K562 (cell line): ENCODE measurements around the gene BCAN. TPM values are rescaled to one million over a fixed set of nuclear protein-coding genes. Genes with fewer than 3 reads are reported as not detected.

Source experiments
- ATF1 ChIP-seq, 2 experiments: fragments of 450-650 bp in 1 of 2; IDR thresholded peaks; 2 replicates each; pipeline ENCODE4 v1.6.1; 2016; ENCODE audit warnings: missing compliant biosample characterization in 1 of 2, missing genetic modification characterization in 1 of 2
- CXXC5 ChIP-seq: fragments of 250-450 bp; sonication (Bioruptor Pico); IDR thresholded peaks from 2 replicates; pipeline ENCODE4 v1.8.0; 2022; ENCODE audit warnings: inconsistent platforms, mild to moderate bottlenecking, moderate library complexity
- HNRNPK ChIP-seq: fragments of 200-400 bp; formaldehyde crosslinking; IDR thresholded peaks from one replicate; pipeline ENCODE4 v1.6.1; 2018; ENCODE audit warnings: mild to moderate bottlenecking, low read depth, low read length; ENCODE audit not compliant: poor library complexity, severe bottlenecking
- JUN ChIP-seq, 2 experiments: sonication (generic) in 1 of 2; formaldehyde crosslinking in 1 of 2; IDR thresholded peaks; 2 replicates each; pipeline versions ENCODE4 v1.6.1 to v1.8.0; 2012 to 2022; ENCODE audit warnings: borderline replicate concordance in 2 of 2, mild to moderate bottlenecking in 2 of 2, improper control_type of control experiment in 1 of 2, low read depth in 1 of 2, low read length in 1 of 2, missing genetic modification reagents in 1 of 2
- KDM2B ChIP-seq: fragments of 250-450 bp; sonication (Bioruptor Pico); IDR thresholded peaks from 2 replicates; pipeline ENCODE4 v1.8.0; 2021; ENCODE audit warnings: mild to moderate bottlenecking, moderate library complexity
- MEIS2 ChIP-seq: fragments of 450-650 bp; IDR thresholded peaks from 2 replicates; pipeline ENCODE4 v1.6.1; 2014; ENCODE audit warnings: mild to moderate bottlenecking; ENCODE audit not compliant: partially characterized antibody
- NCOA4 ChIP-seq: fragments of 450-650 bp; IDR thresholded peaks from 2 replicates; pipeline ENCODE4 v1.6.1; 2018; ENCODE audit warnings: mild to moderate bottlenecking; ENCODE audit not compliant: partially characterized antibody
- NR0B1 ChIP-seq: fragments of 450-650 bp; IDR thresholded peaks from one replicate; pipeline ENCODE4 v1.6.1; 2018; ENCODE audit warnings: mild to moderate bottlenecking, moderate library complexity; ENCODE audit not compliant: partially characterized antibody
- NRF1 ChIP-seq, 2 experiments: fragments of 450-650 bp; IDR thresholded peaks in 1 of 2; conservative IDR thresholded peaks in 1 of 2; 2 replicates each; pipeline ENCODE4 v1.6.1; 2014; ENCODE audit warnings: mild to moderate bottlenecking in 2 of 2
- SIN3A ChIP-seq, 2 experiments: fragments of 150-350 bp in 1 of 2; IDR thresholded peaks; 2 replicates each; pipeline ENCODE4 v1.6.1; 2011 to 2016; ENCODE audit warnings: borderline replicate concordance in 2 of 2, low read depth in 2 of 2, low read length in 2 of 2, mild to moderate bottlenecking in 2 of 2, moderate library complexity in 2 of 2; ENCODE audit not compliant: control insufficient read depth in 1 of 2
- ZBTB40 ChIP-seq, 2 experiments: fragments of 450-650 bp in 1 of 2; sonication (generic) in 1 of 2; formaldehyde crosslinking in 1 of 2; IDR thresholded peaks; 2 replicates each; pipeline versions ENCODE4 v1.7.1 to v1.9.0; 2016 to 2022; ENCODE audit warnings: inconsistent platforms in 1 of 2, mild to moderate bottlenecking in 1 of 2, missing genetic modification reagents in 1 of 2
- ZNF41 ChIP-seq: fragments of 250-450 bp; sonication (Bioruptor Pico); conservative IDR thresholded peaks from 2 replicates; pipeline ENCODE4 v1.4.0; 2020; ENCODE audit warnings: mild to moderate bottlenecking
- ZNF511 ChIP-seq: sonication (generic); formaldehyde crosslinking; IDR thresholded peaks from 2 replicates; pipeline ENCODE4 v1.8.0; 2022; ENCODE audit warnings: mild to moderate bottlenecking, missing genetic modification reagents
- polyA plus RNA-seq, 8 experiments: library from polyadenylated mRNA; depleted of rRNA in 4 of 8; stranded (reverse) in 5 of 8; unstranded in 3 of 8; fragments of >200 nt; fragmentation: Nextera tagmentation in 2 of 8; fragmentation: Illumina TruSeq in 1 of 8; extraction: Ambion mirVana in 2 of 8; extraction: Trizol in 1 of 8; gene quantifications; 2 replicates each; pipeline versions ENCODE4 v1.2.1 to v1.2.3, GENCODE V29; 2011 to 2014; ENCODE audit warnings: inconsistent platforms in 1 of 8, missing spikeins in 1 of 8
- total RNA-seq, 7 experiments: library from RNA; depleted of rRNA in 6 of 7; stranded (reverse); fragments of >200 nt in 6 of 7; fragmentation: Illumina TruSeq in 2 of 7; extraction: Trizol in 2 of 7; gene quantifications; 2 replicates each; pipeline versions ENCODE4 v1.2.1 to v1.2.3, GENCODE V29; 2011 to 2021; ENCODE audit warnings: low replicate concordance in 1 of 7

BCAN gene
- total and polyA plus RNA-seq, 9 of the 15 experiments (the other 6 are each of a cell fraction or from before 2014, with no cell fraction given) = 0.04 to 0.33 (median 0.14) TPM; not detected in 5

- TF ChIP-seq ATF1 (CRISPR knock-in tag; IDR thresholded peaks at IDR 0.05) (no peak), ATF1 (tag; IDR thresholded peaks at IDR 0.05) (peak; percentile 58), ZNF41 (CRISPR knock-in tag) (no peak; the same call in 1 of the 2 replicates), KDM2B (no peak), SIN3A (IDR thresholded peaks at IDR 0.05; ENCODE audit: borderline replicate concordance in 2 of 2, control insufficient read depth in 1 of 2, low read depth in 2 of 2, low read length in 2 of 2) (peak; percentile 97 to 99), JUN (IDR thresholded peaks at IDR 0.05; ENCODE audit: borderline replicate concordance, low read depth, low read length) (peak; percentile 72; the same call in 1 of the 2 replicates), JUN (CRISPR knock-in tag; IDR thresholded peaks at IDR 0.05; ENCODE audit: borderline replicate concordance) (no peak), MEIS2 (no peak), HNRNPK (no peak), ZBTB40 (IDR thresholded peaks at IDR 0.05) (peak; percentile 90), ZBTB40 (CRISPR knock-in tag; IDR thresholded peaks at IDR 0.05) (no peak), NR0B1 (no peak), CXXC5 (CRISPR knock-in tag) (peak; percentile 56), NRF1 (conservative IDR thresholded peaks at IDR 0.05 in 1 of 2, IDR thresholded peaks at IDR 0.05 in 1 of 2) (no peak), ZNF511 (CRISPR knock-in tag) (no peak), NCOA4 (no peak)
These were observed 40.6 kb upstream of the BCAN start, which contains the start of gene GPATCH4 (continued) for GRCh38 chr1:156601122-156601830.
